ENCODE data around the gene CHST14.

DNA sequence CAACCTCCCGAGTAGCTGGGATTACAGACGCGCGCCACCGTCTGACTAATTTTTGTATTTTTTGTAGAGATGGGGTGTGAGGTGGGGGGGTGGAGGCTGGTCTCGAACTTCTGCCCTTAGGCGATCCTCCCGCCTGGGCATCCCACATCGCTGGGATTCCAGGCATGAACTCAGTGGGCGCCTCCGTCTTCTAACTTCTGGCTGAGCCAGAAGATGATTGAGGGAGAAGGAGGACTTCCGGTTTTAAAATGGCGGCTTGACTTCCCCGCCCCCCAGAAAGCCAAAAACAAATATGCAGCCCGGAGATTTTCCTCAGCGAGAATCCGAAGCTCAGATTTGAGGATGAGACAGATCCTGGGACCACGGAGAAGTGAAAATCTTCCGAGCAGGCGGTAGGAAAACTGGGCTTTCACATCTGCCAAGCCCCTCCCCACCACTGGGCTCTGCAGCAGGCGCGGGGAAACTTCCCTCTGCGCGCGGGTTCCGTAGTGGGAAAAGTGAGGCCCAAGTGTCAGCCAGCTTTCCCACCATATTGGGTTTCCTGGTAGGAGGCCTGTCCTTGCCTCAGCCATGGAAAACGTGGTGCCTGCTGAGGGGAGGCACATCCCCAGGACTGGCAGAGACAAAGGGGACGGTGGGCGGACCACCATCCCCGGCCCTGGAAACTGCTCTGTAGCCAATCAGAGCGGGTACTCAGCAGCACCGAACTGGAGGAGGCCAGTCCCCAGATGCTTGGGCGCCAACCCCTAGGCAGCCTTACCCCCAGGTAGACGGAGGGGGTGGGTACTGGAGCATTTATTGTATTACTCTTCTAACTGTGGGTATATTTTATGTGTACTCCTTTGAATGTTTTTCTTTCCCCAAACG lies 17.3 kb downstream of the CHST14 start:
- TF ChIP-seq, protein P1, sequence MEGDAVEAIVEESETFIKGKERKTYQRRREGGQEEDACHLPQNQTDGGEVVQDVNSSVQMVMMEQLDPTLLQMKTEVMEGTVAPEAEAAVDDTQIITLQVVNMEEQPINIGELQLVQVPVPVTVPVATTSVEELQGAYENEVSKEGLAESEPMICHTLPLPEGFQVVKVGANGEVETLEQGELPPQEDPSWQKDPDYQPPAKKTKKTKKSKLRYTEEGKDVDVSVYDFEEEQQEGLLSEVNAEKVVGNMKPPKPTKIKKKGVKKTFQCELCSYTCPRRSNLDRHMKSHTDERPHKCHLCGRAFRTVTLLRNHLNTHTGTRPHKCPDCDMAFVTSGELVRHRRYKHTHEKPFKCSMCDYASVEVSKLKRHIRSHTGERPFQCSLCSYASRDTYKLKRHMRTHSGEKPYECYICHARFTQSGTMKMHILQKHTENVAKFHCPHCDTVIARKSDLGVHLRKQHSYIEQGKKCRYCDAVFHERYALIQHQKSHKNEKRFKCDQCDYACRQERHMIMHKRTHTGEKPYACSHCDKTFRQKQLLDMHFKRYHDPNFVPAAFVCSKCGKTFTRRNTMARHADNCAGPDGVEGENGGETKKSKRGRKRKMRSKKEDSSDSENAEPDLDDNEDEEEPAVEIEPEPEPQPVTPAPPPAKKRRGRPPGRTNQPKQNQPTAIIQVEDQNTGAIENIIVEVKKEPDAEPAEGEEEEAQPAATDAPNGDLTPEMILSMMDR (IDR thresholded peaks at IDR 0.05), result no peak
- TF ChIP-seq POLR2A (IDR thresholded peaks at IDR 0.05), result no peak
